GM12878 (cell line): ENCODE results near the gene CCDC71L. TPM values are rescaled to one million over a fixed set of nuclear protein-coding genes. Genes with fewer than 3 reads are reported as not detected.

Experiments
- ATAC-seq: fragments of 200-7000 bp; cut with Tn5 transposase; 3 replicates; pipeline ENCODE4 v1.9.1; 2020; ENCODE audit warnings: mild to moderate bottlenecking, moderate library complexity
- BruUV-seq: library from RNA; stranded (reverse); fragments of 400-500 nt; replicated peaks from 2 replicates; lab custom pipeline; 2021; lab: Mats Ljungman, UMichigan
- CTCF ChIA-PET: fragments of 300-600 bp; sonication (Branson Sonifier 250); formaldehyde crosslinking; extraction: SDS; loops from one replicate; lab custom pipeline; 2021; ENCODE audit warnings: inconsistent platforms; lab: Yijun Ruan, JAX
- POLR2A ChIA-PET: fragments of 350-600 bp; formaldehyde crosslinking; extraction: SDS; loops from one replicate; lab custom pipeline; 2021; ENCODE audit warnings: inconsistent platforms; lab: Charles Lee
- RAD21 ChIA-PET: fragments of 300-600 bp; sonication (Branson Sonifier 250); formaldehyde crosslinking; loops from one replicate; lab custom pipeline; 2023; ENCODE audit warnings: antibody characterized with exemption; ENCODE audit not compliant: unreplicated experiment; lab: Charles Lee
- SMC1A ChIA-PET: fragments of 300-600 bp; sonication (Branson Sonifier 250); formaldehyde crosslinking; loops from one replicate; lab custom pipeline; 2023; ENCODE audit not compliant: unreplicated experiment, uncharacterized antibody; lab: Charles Lee
- DNase-seq: peaks from one replicate; pipeline ENCODE4 v3.0.0-alpha.2; 2011; ENCODE audit warnings: low read depth, low spot score
- FAIRE-seq: peaks from 3 replicates; lab custom pipeline; 2011; peaks lifted over from hg19 to GRCh38; lab: Jason Lieb, UNC
- H2AFZ ChIP-seq: 2 replicates; pipeline ENCODE4 v1.6.0; 2011; ENCODE audit warnings: low read depth, low read length, control low read depth; ENCODE audit not compliant: control insufficient read depth
- H3K27ac ChIP-seq: 2 replicates; pipeline ENCODE4 v1.5.1; 2011; ENCODE audit warnings: control low read depth; ENCODE audit not compliant: control insufficient read depth, insufficient read depth
- H3K27me3 ChIP-seq, 2 experiments: replicated peaks in 1 of 2; 2 replicates each; pipeline versions ENCODE4 v1.6.0 to v1.6.1; 2011; ENCODE audit warnings: low read length in 1 of 2; ENCODE audit not compliant: control insufficient read depth in 2 of 2, insufficient read depth in 2 of 2
- H3K36me3 ChIP-seq, 2 experiments: 2 replicates each; pipeline ENCODE4 v1.5.1; 2011; ENCODE audit warnings: low read length in 1 of 2; ENCODE audit not compliant: control insufficient read depth in 2 of 2, insufficient read depth in 2 of 2
- H3K4me1 ChIP-seq: 2 replicates; pipeline ENCODE4 v1.6.1; 2011; ENCODE audit warnings: mild to moderate bottlenecking, low read length, moderate library complexity, mixed read lengths; ENCODE audit not compliant: control insufficient read depth, insufficient read depth
- H3K4me2 ChIP-seq: 2 replicates; pipeline ENCODE4 v1.6.0; 2011; ENCODE audit warnings: control low read depth; ENCODE audit not compliant: control insufficient read depth, insufficient read depth
- H3K4me3 ChIP-seq: fragments of 200-600 bp; sonication (generic); 2 replicates; pipeline ENCODE4 v1.5.1; 2016
- H3K79me2 ChIP-seq: 2 replicates; pipeline ENCODE4 v1.6.0; 2011; ENCODE audit warnings: low read length; ENCODE audit not compliant: control insufficient read depth, insufficient read depth
- H3K9ac ChIP-seq: 2 replicates; pipeline ENCODE4 v1.8.0; 2011; ENCODE audit warnings: low read length, control low read depth, mixed read lengths; ENCODE audit not compliant: control insufficient read depth, insufficient read depth
- H3K9me3 ChIP-seq: replicated peaks from 3 replicates; pipeline ENCODE4 v1.5.1; 2011; ENCODE audit warnings: mild to moderate bottlenecking, low read length; ENCODE audit not compliant: control insufficient read depth, insufficient read depth
- H4K20me1 ChIP-seq: 2 replicates; pipeline ENCODE4 v1.6.0; 2011; ENCODE audit not compliant: control insufficient read depth, insufficient read depth
- ATF7 ChIP-seq: fragments of 450-650 bp; IDR thresholded peaks from 2 replicates; pipeline ENCODE4 v1.6.1; 2016; ENCODE audit warnings: low read depth, mild to moderate bottlenecking
- BHLHE40 ChIP-seq, 2 experiments: fragments of 450-650 bp in 1 of 2; IDR thresholded peaks; 2 replicates each; pipeline ENCODE4 v1.6.1; 2011 to 2017; ENCODE audit warnings: low read depth in 2 of 2, borderline replicate concordance in 1 of 2, improper control_type of control experiment in 1 of 2, low read length in 1 of 2, mild to moderate bottlenecking in 1 of 2
- BMI1 ChIP-seq: fragments of 450-650 bp; IDR thresholded peaks from 2 replicates; pipeline ENCODE4 v1.6.1; 2016; ENCODE audit warnings: mild to moderate bottlenecking, moderate library complexity, borderline replicate concordance
- EP300 ChIP-seq, 2 experiments: fragments of 150-350 bp in 1 of 2; IDR thresholded peaks; 2 replicates each; pipeline ENCODE4 v1.6.1; 2011 to 2012; ENCODE audit warnings: low read depth in 2 of 2, low read length in 2 of 2, borderline replicate concordance in 1 of 2, improper control_type of control experiment in 1 of 2, inconsistent platforms in 1 of 2; ENCODE audit not compliant: control insufficient read depth in 1 of 2
- HSF1 ChIP-seq: fragments of 150-350 bp; IDR thresholded peaks from 2 replicates; pipeline ENCODE4 v1.6.1; 2014; ENCODE audit warnings: mild to moderate bottlenecking, low read depth, low read length
- NBN ChIP-seq: fragments of 450-650 bp; IDR thresholded peaks from 2 replicates; pipeline ENCODE4 v1.6.1; 2016
- NFYA ChIP-seq: IDR thresholded peaks from 2 replicates; pipeline ENCODE4 v1.6.1; 2011; ENCODE audit warnings: low read depth, mild to moderate bottlenecking, low read length, improper control_type of control experiment, borderline replicate concordance
- REST ChIP-seq: IDR thresholded peaks from 2 replicates; pipeline ENCODE4 v1.6.1; 2012; ENCODE audit warnings: mild to moderate bottlenecking, low read depth, low read length
- SMAD1 ChIP-seq: fragments of 450-650 bp; IDR thresholded peaks from 2 replicates; pipeline ENCODE4 v1.6.1; 2018; ENCODE audit warnings: mild to moderate bottlenecking, low read depth; ENCODE audit not compliant: partially characterized antibody
- STAT3 ChIP-seq: IDR thresholded peaks from 2 replicates; pipeline ENCODE4 v1.6.1; 2011; ENCODE audit warnings: low read depth, low read length, improper control_type of control experiment
- WGBS: methylation state at CpG from one replicate; pipeline ENCODE4 v1.1.6; 2016; ENCODE audit warnings: low lambda C conversion rate; ENCODE audit not compliant: insufficient replicate concordance, insufficient coverage; ENCODE audit errors: missing lambda C conversion rate; 5-methylcytosine and 5-hydroxymethylcytosine counted together
- in situ Hi-C: fragments of 300-500 bp; cut with MboI; formaldehyde crosslinking; loops from 9 replicates; pipeline ENCODE4 v1.14.3; 2018; ENCODE audit warnings: mixed read lengths
- intact Hi-C: fragments of 100-400 bp; cut with micrococcal nuclease; formaldehyde crosslinking; loops from one replicate; pipeline ENCODE4 v1.14.2; 2022; ENCODE audit not compliant: unreplicated experiment
- polyA plus RNA-seq, 11 experiments: library from polyadenylated mRNA; depleted of rRNA in 4 of 11; unstranded in 6 of 11; stranded (reverse) in 5 of 11; fragments of >200 nt; fragmentation: Nextera tagmentation in 4 of 11; fragmentation: Illumina TruSeq in 1 of 11; extraction: Ambion mirVana in 4 of 11; extraction: Trizol in 1 of 11; gene quantifications; 1 replicate in 1 of 11; 2 replicates in 10 of 11; pipeline versions ENCODE4 v1.2.1 to v1.2.3, GENCODE V29; 2011 to 2016; ENCODE audit warnings: inconsistent platforms in 2 of 11, missing spikeins in 2 of 11, low read depth in 1 of 11
- total RNA-seq, 4 experiments: library from RNA; depleted of rRNA in 3 of 4; stranded (reverse); fragments of >200 nt in 3 of 4; fragmentation: Illumina TruSeq in 1 of 4; extraction: Trizol in 1 of 4; gene quantifications; 2 replicates each; pipeline versions ENCODE4 v1.2.1 to v1.2.3, GENCODE V29; 2013 to 2021

CCDC71L gene
- total and polyA plus RNA-seq, 10 of the 15 experiments (the other 5 are each of a cell fraction or from before 2014, with no cell fraction given) = 1.1 to 20.7 (median 3.8) TPM

- no peak for TF ChIP-seq EP300 (IDR thresholded peaks at IDR 0.05; ENCODE audit: borderline replicate concordance in 1 of 2, control insufficient read depth in 1 of 2, low read depth in 2 of 2, low read length in 2 of 2)
- no peak for TF ChIP-seq BMI1
- no peak for TF ChIP-seq HSF1
- TF ChIP-seq NFYA = no peak
- TF ChIP-seq BHLHE40 (IDR thresholded peaks at IDR 0.05; ENCODE audit: borderline replicate concordance in 1 of 2, low read depth in 2 of 2, low read length in 1 of 2) = no peak
- TF ChIP-seq SMAD1 = no peak
- TF ChIP-seq NBN = no peak
- no peak for TF ChIP-seq ATF7
- TF ChIP-seq STAT3 = no peak
- TF ChIP-seq REST = no peak
- TF ChIP-seq, all 136 proteins: peak for 0
- no peaks in the 10 kb centered on the region; a peak in 1 of 4 replicates for H3K27me3 ChIP-seq
- CTCF ChIA-PET = interaction anchor here (1.6 to 2.9 kb wide), 3 partner anchors 72 to 125 kb away, joined by 3 to 19 read pairs (median 8); no protein-coding TSS in a partner anchor
- no peaks in the 10 kb centered on the region for H4K20me1 ChIP-seq
- DNase-seq (no peak), FAIRE-seq (no peak), ATAC-seq (no peak)
- H3K36me3 ChIP-seq = no peaks in the 10 kb centered on the region
- SMC1A ChIA-PET = interaction anchor here (1.3 to 9.8 kb wide), 5 partner anchors 66 to 122 kb away, joined by 5 to 115 read pairs (median 8); no protein-coding TSS in a partner anchor
- intact Hi-C loops (loop anchor here (10.0 kb wide), 1 partner anchor 490 kb away; no protein-coding TSS in a partner anchor), in situ Hi-C loops (no loop called here)
- no peaks in the 10 kb centered on the region for H3K4me1 ChIP-seq
- no peak overlapping the region for H2AFZ ChIP-seq
- H3K9ac ChIP-seq = no peak overlapping the region
- no peak overlapping the region for H3K4me2 ChIP-seq
- no TSS peak for BruUV-seq
- no peak overlapping the region for H3K4me3 ChIP-seq
- WGBS = 59% methylated on average over 3 of the region's 3 CpGs
- no peaks in the 10 kb centered on the region for H3K79me2 ChIP-seq
- POLR2A ChIA-PET = interaction anchor here (1.0 kb wide), 1 partner anchor 53 kb away, joined by 3 read pairs; no protein-coding TSS in a partner anchor
- no peaks in the 10 kb centered on the region for H3K9me3 ChIP-seq
- RAD21 ChIA-PET = interaction anchor here (0.8 to 3.3 kb wide), 4 partner anchors 53 to 122 kb away, joined by 3 to 14 read pairs (median 6); no protein-coding TSS in a partner anchor
- no peak overlapping the region for H3K27ac ChIP-seq
These were observed 3.4 kb upstream of the CCDC71L start for GRCh38 chr7:106664343-106664742.
